ENCODE results near the gene ADGRF1.

DNA sequence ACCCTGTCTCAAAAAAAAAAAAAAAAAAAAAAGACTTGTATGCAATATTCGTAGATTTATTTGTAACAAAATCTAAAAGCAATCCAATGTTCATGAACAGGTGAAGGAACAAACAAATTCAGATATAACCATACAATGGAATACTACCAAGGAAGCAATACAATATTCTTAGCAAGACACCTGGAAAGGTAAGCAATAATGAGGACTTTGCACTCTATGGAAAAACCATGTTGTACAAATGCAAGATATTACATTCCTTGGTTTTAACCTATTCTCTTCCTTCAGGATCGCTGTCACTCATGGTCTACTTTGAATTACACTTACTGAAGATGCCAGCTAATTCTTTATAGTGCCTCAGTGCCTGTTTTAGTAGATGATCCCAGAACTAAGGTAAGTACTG is 14.7 kb upstream of the ADGRF1 start:
- TF ChIP-seq, protein P1, sequence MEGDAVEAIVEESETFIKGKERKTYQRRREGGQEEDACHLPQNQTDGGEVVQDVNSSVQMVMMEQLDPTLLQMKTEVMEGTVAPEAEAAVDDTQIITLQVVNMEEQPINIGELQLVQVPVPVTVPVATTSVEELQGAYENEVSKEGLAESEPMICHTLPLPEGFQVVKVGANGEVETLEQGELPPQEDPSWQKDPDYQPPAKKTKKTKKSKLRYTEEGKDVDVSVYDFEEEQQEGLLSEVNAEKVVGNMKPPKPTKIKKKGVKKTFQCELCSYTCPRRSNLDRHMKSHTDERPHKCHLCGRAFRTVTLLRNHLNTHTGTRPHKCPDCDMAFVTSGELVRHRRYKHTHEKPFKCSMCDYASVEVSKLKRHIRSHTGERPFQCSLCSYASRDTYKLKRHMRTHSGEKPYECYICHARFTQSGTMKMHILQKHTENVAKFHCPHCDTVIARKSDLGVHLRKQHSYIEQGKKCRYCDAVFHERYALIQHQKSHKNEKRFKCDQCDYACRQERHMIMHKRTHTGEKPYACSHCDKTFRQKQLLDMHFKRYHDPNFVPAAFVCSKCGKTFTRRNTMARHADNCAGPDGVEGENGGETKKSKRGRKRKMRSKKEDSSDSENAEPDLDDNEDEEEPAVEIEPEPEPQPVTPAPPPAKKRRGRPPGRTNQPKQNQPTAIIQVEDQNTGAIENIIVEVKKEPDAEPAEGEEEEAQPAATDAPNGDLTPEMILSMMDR (IDR thresholded peaks at IDR 0.05; ENCODE audit: low read depth, low read length) = no peak
- no peak for TF ChIP-seq EZH2phosphoT487 (IDR thresholded peaks at IDR 0.05; ENCODE audit: low read depth)

Measured in OCI-LY3 (cell line).